ENCODE data around the gene GALNS. TPM values are rescaled to one million over a fixed set of nuclear protein-coding genes. Genes with fewer than 3 reads are reported as not detected.
A peak's percentile ranks its signal among the peaks of the same experiment; 100 is the strongest.

The GALNS gene
- total and polyA plus RNA-seq, 2 of the 13 experiments (the other 11 are each of a cell fraction or from before 2014, with no cell fraction given): 9.2 to 9.8 TPM

DNA sequence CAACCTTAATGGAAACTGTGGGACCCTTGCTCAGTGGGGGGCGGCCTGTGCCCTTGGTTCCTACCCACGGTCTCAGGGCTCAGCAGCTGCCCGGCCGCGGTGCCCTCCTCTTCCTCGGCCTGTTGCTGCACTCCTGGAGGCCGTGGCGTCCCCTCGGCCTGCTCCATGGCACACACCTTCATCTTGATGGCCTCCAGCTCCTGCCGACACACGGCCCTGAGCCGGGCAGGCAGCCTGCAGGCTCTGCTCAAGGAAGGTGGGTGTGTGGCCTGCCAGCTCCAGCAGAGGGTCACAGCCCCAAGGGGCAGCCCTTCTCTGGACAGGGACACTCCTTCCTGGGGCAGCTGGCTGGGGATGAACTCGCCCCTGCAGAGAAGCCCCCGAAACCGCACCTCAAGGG lies 9.0 kb upstream of the GALNS start:
- DNase-seq (ENCODE audit: low spot score): no peak
- H3K4me2 ChIP-seq (ENCODE audit: low read depth, low read length): no peak overlapping the region
- H3K79me2 ChIP-seq (ENCODE audit: insufficient read depth, low read length): no peaks in the 10 kb centered on the region
- TF ChIP-seq, protein P1, sequence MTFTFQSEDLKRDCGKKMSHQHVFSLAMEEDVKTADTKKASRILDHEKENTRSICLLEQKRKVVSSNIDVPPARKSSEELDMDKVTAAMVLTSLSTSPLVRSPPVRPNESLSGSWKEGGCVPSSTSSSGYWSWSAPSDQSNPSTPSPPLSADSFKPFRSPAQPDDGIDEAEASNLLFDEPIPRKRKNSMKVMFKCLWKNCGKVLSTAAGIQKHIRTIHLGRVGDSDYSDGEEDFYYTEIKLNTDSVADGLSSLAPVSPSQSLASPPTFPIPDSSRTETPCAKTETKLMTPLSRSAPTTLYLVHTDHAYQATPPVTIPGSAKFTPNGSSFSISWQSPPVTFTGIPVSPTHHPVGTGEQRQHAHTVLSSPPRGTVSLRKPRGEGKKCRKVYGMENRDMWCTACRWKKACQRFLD (CRISPR knock-in tag; IDR thresholded peaks at IDR 0.05; ENCODE audit: borderline replicate concordance): 0 out of 2 replicates have a peak, but pooled peaks have one; percentile 19
- TF ChIP-seq, protein P2, sequence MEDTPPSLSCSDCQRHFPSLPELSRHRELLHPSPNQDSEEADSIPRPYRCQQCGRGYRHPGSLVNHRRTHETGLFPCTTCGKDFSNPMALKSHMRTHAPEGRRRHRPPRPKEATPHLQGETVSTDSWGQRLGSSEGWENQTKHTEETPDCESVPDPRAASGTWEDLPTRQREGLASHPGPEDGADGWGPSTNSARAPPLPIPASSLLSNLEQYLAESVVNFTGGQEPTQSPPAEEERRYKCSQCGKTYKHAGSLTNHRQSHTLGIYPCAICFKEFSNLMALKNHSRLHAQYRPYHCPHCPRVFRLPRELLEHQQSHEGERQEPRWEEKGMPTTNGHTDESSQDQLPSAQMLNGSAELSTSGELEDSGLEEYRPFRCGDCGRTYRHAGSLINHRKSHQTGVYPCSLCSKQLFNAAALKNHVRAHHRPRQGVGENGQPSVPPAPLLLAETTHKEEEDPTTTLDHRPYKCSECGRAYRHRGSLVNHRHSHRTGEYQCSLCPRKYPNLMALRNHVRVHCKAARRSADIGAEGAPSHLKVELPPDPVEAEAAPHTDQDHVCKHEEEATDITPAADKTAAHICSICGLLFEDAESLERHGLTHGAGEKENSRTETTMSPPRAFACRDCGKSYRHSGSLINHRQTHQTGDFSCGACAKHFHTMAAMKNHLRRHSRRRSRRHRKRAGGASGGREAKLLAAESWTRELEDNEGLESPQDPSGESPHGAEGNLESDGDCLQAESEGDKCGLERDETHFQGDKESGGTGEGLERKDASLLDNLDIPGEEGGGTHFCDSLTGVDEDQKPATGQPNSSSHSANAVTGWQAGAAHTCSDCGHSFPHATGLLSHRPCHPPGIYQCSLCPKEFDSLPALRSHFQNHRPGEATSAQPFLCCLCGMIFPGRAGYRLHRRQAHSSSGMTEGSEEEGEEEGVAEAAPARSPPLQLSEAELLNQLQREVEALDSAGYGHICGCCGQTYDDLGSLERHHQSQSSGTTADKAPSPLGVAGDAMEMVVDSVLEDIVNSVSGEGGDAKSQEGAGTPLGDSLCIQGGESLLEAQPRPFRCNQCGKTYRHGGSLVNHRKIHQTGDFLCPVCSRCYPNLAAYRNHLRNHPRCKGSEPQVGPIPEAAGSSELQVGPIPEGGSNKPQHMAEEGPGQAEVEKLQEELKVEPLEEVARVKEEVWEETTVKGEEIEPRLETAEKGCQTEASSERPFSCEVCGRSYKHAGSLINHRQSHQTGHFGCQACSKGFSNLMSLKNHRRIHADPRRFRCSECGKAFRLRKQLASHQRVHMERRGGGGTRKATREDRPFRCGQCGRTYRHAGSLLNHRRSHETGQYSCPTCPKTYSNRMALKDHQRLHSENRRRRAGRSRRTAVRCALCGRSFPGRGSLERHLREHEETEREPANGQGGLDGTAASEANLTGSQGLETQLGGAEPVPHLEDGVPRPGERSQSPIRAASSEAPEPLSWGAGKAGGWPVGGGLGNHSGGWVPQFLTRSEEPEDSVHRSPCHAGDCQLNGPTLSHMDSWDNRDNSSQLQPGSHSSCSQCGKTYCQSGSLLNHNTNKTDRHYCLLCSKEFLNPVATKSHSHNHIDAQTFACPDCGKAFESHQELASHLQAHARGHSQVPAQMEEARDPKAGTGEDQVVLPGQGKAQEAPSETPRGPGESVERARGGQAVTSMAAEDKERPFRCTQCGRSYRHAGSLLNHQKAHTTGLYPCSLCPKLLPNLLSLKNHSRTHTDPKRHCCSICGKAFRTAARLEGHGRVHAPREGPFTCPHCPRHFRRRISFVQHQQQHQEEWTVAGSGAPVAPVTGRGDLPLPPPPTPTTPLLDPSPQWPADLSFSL (CRISPR knock-in tag; IDR thresholded peaks at IDR 0.05): no peak
- ChIA-PET CTCF (ENCODE audit: low intra/inter-chr PET ratio, low total read pairs) (no interaction called here), POLR2A (no interaction called here)
- no TSS peak for BruUV-seq (replicated peaks)
- H3K9me3 ChIP-seq (ENCODE audit: low read length): no peaks in the 10 kb centered on the region
- 40% methylated on average over 7 of the region's 15 CpGs for WGBS (ENCODE audit: low lambda C conversion rate)
- H3K27ac ChIP-seq (ENCODE audit: extremely low read length, insufficient read depth, low read length): no peak overlapping the region
- no peak overlapping the region for H2AFZ ChIP-seq (ENCODE audit: low read length)
- peak; percentile 30 for ATAC-seq
- intact Hi-C loops (cut with micrococcal nuclease; ENCODE audit: unreplicated experiment): no loop called here
- no peaks in the 10 kb centered on the region for H4K20me1 ChIP-seq (ENCODE audit: insufficient read depth, low read length)
- peaks cover 25 to 56% of the 10 kb centered on the region in 2 experiments; a peak in 4 of 5 replicates for H3K27me3 ChIP-seq (ENCODE audit: control insufficient read depth in 1 of 2, insufficient read depth in 2 of 2, low read length in 2 of 2)
- no peak for FAIRE-seq
- H3K9ac ChIP-seq (ENCODE audit: insufficient read depth, low read depth, low read length): no peak overlapping the region
- in situ Hi-C loops (cut with HindIII; ENCODE audit: extremely low pct_ligation_motif_present, low pct_unique_long_range_greater_than_20kb): no loop called here
- peaks cover 2 to 3% of the 10 kb centered on the region in 2 experiments; a peak in 2 of 5 replicates for H3K36me3 ChIP-seq (replicated peaks in 1 of 2; ENCODE audit: control insufficient read depth in 1 of 2, insufficient read depth in 2 of 2, low read length in 2 of 2)
- H3K4me1 ChIP-seq (ENCODE audit: insufficient read depth, low read length): no peaks in the 10 kb centered on the region
- no peak overlapping the region for H3K4me3 ChIP-seq (replicated peaks in 1 of 3; ENCODE audit: insufficient read depth in 1 of 3, low read depth in 2 of 3, low read length in 3 of 3)
